Measurements from ENCODE around the gene TM9SF1. TPM values are rescaled to one million over a fixed set of nuclear protein-coding genes. Genes with fewer than 3 reads are reported as not detected.

Gene TM9SF1
- total RNA-seq, 2 donors from 2014 or later, result 22.3 to 22.6 TPM

- H3K9me3 ChIP-seq (ENCODE audit: control insufficient read depth, low read length, poor library complexity, severe bottlenecking), result no peaks in the 10 kb centered on the region
- ATAC-seq, result no peak
- Mint-ChIP-seq H3K27me3 (no peaks in the 10 kb centered on the region), H3K4me3 (peak overlapping the region; percentile 89), H3K27ac (peak overlapping the region; percentile 90), H3K36me3 (ENCODE audit: low read depth) (peaks cover 10% of the 10 kb centered on the region), H3K4me1 (peaks cover 23% of the 10 kb centered on the region)
- DNase-seq, result no peak
These were observed 22.9 kb downstream of the TM9SF1 start for GRCh38 chr14:24172261-24172860.

GRCh38 chr14:24171422-24172260, 23.6 kb downstream of the TM9SF1 start, which contains the start of gene REC8:
Gene REC8, plus strand, starts transcription at chr14:24172080. Its CDS starts 473 bp downstream, at chr14:24172553.
- peak; percentile 33 to 61 (median 48) for DNase-seq
- peaks cover 25% of the 10 kb centered on the region for H3K4me1 Mint-ChIP-seq
- H3K9me3 ChIP-seq (ENCODE audit: control insufficient read depth, low read length, poor library complexity, severe bottlenecking), result no peaks in the 10 kb centered on the region
- peaks cover 10% of the 10 kb centered on the region for H3K36me3 Mint-ChIP-seq (ENCODE audit: low read depth)
- peak within 1 kb of the TSS; percentile 89 for H3K4me3 Mint-ChIP-seq
- H3K27me3 Mint-ChIP-seq, result no peaks in the 10 kb centered on the region
- ATAC-seq, result peak; percentile 82
- H3K27ac Mint-ChIP-seq, result peak within 1 kb of the TSS; percentile 90

- H3K9me3 ChIP-seq (ENCODE audit: control insufficient read depth, low read length, poor library complexity, severe bottlenecking), result no peaks in the 10 kb centered on the region
- Mint-ChIP-seq H3K4me1 (peaks cover 38% of the 10 kb centered on the region), H3K4me3 (no peak overlapping the region), H3K36me3 (ENCODE audit: low read depth) (peaks cover 16% of the 10 kb centered on the region), H3K27ac (no peak overlapping the region), H3K27me3 (no peaks in the 10 kb centered on the region)
- DNase-seq, result no peak
- ATAC-seq, result no peak
These were observed 27.6 kb downstream of the TM9SF1 start for GRCh38 chr14:24167469-24168114.

- H3K27me3 Mint-ChIP-seq, result no peaks in the 10 kb centered on the region
- no peaks in the 10 kb centered on the region for H3K9me3 ChIP-seq (ENCODE audit: control insufficient read depth, low read length, poor library complexity, severe bottlenecking)
- DNase-seq, result no peak
- no peak overlapping the region for H3K4me3 Mint-ChIP-seq
- H3K36me3 Mint-ChIP-seq (ENCODE audit: low read depth), result peaks cover 18% of the 10 kb centered on the region
- no peak for ATAC-seq
- H3K27ac Mint-ChIP-seq, result no peak overlapping the region
- peaks cover 40% of the 10 kb centered on the region for H3K4me1 Mint-ChIP-seq
These were observed 29.5 kb downstream of the TM9SF1 start for GRCh38 chr14:24165785-24166184.

- Mint-ChIP-seq H3K27me3 (no peaks in the 10 kb centered on the region), H3K4me1 (peaks cover 43% of the 10 kb centered on the region), H3K36me3 (ENCODE audit: low read depth) (peaks cover 18% of the 10 kb centered on the region), H3K4me3 (peak overlapping the region; percentile 72), H3K27ac (peak overlapping the region; percentile 98)
- no peaks in the 10 kb centered on the region for H3K9me3 ChIP-seq (ENCODE audit: control insufficient read depth, low read length, poor library complexity, severe bottlenecking)
- no peak for DNase-seq
- no peak for ATAC-seq
These were observed 30.7 kb downstream of the TM9SF1 start for GRCh38 chr14:24164518-24164991.

GRCh38 chr14:24162093-24162492, 33.1 kb downstream of the TM9SF1 start:
- peaks cover 34% of the 10 kb centered on the region for H3K4me1 Mint-ChIP-seq

GRCh38 chr14:24160850-24161804, 34.1 kb downstream of the TM9SF1 start, which contains the start of gene IRF9:
Gene IRF9, plus strand, starts transcription at chr14:24161265. Its CDS starts 880 bp downstream, at chr14:24162145.
- Mint-ChIP-seq H3K27me3 (no peaks in the 10 kb centered on the region), H3K27ac (peak within 1 kb of the TSS; percentile 98), H3K4me3 (peak within 1 kb of the TSS; percentile 99), H3K4me1 (peaks cover 34% of the 10 kb centered on the region), H3K36me3 (ENCODE audit: low read depth) (peaks cover 11% of the 10 kb centered on the region)
- H3K9me3 ChIP-seq (ENCODE audit: control insufficient read depth, low read length, poor library complexity, severe bottlenecking), result no peaks in the 10 kb centered on the region
- ATAC-seq (peak; percentile 92), DNase-seq (peak; percentile 88 to 98 (median 93))

More at GRCh38 chr14:24162093-24162492, 33.1 kb downstream of the TM9SF1 start:
- Mint-ChIP-seq H3K4me3 (peak overlapping the region; percentile 99), H3K27me3 (no peaks in the 10 kb centered on the region), H3K36me3 (ENCODE audit: low read depth) (peaks cover 8% of the 10 kb centered on the region), H3K27ac (peak overlapping the region; percentile 98)
- DNase-seq (no peak), ATAC-seq (no peak)
- no peaks in the 10 kb centered on the region for H3K9me3 ChIP-seq (ENCODE audit: control insufficient read depth, low read length, poor library complexity, severe bottlenecking)

GRCh38 chr14:24160499-24160849, 34.8 kb downstream of the TM9SF1 start:
- peaks cover 12% of the 10 kb centered on the region for H3K36me3 Mint-ChIP-seq (ENCODE audit: low read depth)
- peak overlapping the region; percentile 98 for H3K27ac Mint-ChIP-seq
- H3K4me1 Mint-ChIP-seq, result peaks cover 34% of the 10 kb centered on the region
- no peak for ATAC-seq
- no peak overlapping the region for H3K4me3 Mint-ChIP-seq
- no peaks in the 10 kb centered on the region for H3K27me3 Mint-ChIP-seq
- no peaks in the 10 kb centered on the region for H3K9me3 ChIP-seq (ENCODE audit: control insufficient read depth, low read length, poor library complexity, severe bottlenecking)
- DNase-seq, result no peak

- Mint-ChIP-seq H3K27me3 (no peaks in the 10 kb centered on the region), H3K27ac (peak overlapping the region; percentile 98), H3K4me3 (peak overlapping the region; percentile 36), H3K36me3 (ENCODE audit: low read depth) (peaks cover 12% of the 10 kb centered on the region), H3K4me1 (peaks cover 34% of the 10 kb centered on the region)
- ATAC-seq, result no peak
- H3K9me3 ChIP-seq (ENCODE audit: control insufficient read depth, low read length, poor library complexity, severe bottlenecking), result no peaks in the 10 kb centered on the region
- no peak for DNase-seq
These were observed 35.3 kb downstream of the TM9SF1 start for GRCh38 chr14:24159777-24160498.

GRCh38 chr14:24157331-24157730, 37.9 kb downstream of the TM9SF1 start:
- no peak for ATAC-seq
- H3K27me3 Mint-ChIP-seq, result no peaks in the 10 kb centered on the region
- H3K4me3 Mint-ChIP-seq, result no peak overlapping the region
- peaks cover 9% of the 10 kb centered on the region for H3K36me3 Mint-ChIP-seq (ENCODE audit: low read depth)
- no peak for DNase-seq
- no peaks in the 10 kb centered on the region for H3K9me3 ChIP-seq (ENCODE audit: control insufficient read depth, low read length, poor library complexity, severe bottlenecking)
- peaks cover 23% of the 10 kb centered on the region for H3K4me1 Mint-ChIP-seq
- H3K27ac Mint-ChIP-seq, result peak overlapping the region; percentile 81

GRCh38 chr14:24156840-24157239, 38.4 kb downstream of the TM9SF1 start:
- H3K9me3 ChIP-seq (ENCODE audit: control insufficient read depth, low read length, poor library complexity, severe bottlenecking), result no peaks in the 10 kb centered on the region
- Mint-ChIP-seq H3K27ac (peak overlapping the region; percentile 81), H3K4me3 (no peak overlapping the region), H3K36me3 (ENCODE audit: low read depth) (peaks cover 9% of the 10 kb centered on the region), H3K4me1 (peaks cover 18% of the 10 kb centered on the region), H3K27me3 (no peaks in the 10 kb centered on the region)
- no peak for DNase-seq
- ATAC-seq, result no peak

- DNase-seq (no peak), ATAC-seq (no peak)
- H3K9me3 ChIP-seq (ENCODE audit: control insufficient read depth, low read length, poor library complexity, severe bottlenecking), result no peaks in the 10 kb centered on the region
- Mint-ChIP-seq H3K4me1 (peaks cover 16% of the 10 kb centered on the region), H3K4me3 (no peak overlapping the region), H3K27me3 (no peaks in the 10 kb centered on the region), H3K27ac (peak overlapping the region; percentile 79), H3K36me3 (ENCODE audit: low read depth) (peaks cover 7% of the 10 kb centered on the region)
These were observed 40.1 kb downstream of the TM9SF1 start for GRCh38 chr14:24155100-24155499.

Measured in T-helper 17 cell (primary cell).